GM12878 (cell line): ENCODE results near the gene DNTTIP2. TPM values are rescaled to one million over a fixed set of nuclear protein-coding genes. Genes with fewer than 3 reads are reported as not detected.

Experiments
- ATAC-seq: fragments of 200-7000 bp; cut with Tn5 transposase; 3 replicates; pipeline ENCODE4 v1.9.1; 2020; ENCODE audit warnings: mild to moderate bottlenecking, moderate library complexity
- BruUV-seq: library from RNA; stranded (reverse); fragments of 400-500 nt; replicated peaks from 2 replicates; lab custom pipeline; 2021; lab: Mats Ljungman, UMichigan
- CTCF ChIA-PET: fragments of 300-600 bp; sonication (Branson Sonifier 250); formaldehyde crosslinking; extraction: SDS; loops from one replicate; lab custom pipeline; 2021; ENCODE audit warnings: inconsistent platforms; lab: Yijun Ruan, JAX
- POLR2A ChIA-PET: fragments of 350-600 bp; formaldehyde crosslinking; extraction: SDS; loops from one replicate; lab custom pipeline; 2021; ENCODE audit warnings: inconsistent platforms; lab: Charles Lee
- RAD21 ChIA-PET: fragments of 300-600 bp; sonication (Branson Sonifier 250); formaldehyde crosslinking; loops from one replicate; lab custom pipeline; 2023; ENCODE audit warnings: antibody characterized with exemption; ENCODE audit not compliant: unreplicated experiment; lab: Charles Lee
- SMC1A ChIA-PET: fragments of 300-600 bp; sonication (Branson Sonifier 250); formaldehyde crosslinking; loops from one replicate; lab custom pipeline; 2023; ENCODE audit not compliant: unreplicated experiment, uncharacterized antibody; lab: Charles Lee
- DNase-seq: peaks from one replicate; pipeline ENCODE4 v3.0.0-alpha.2; 2011; ENCODE audit warnings: low read depth, low spot score
- FAIRE-seq: peaks from 3 replicates; lab custom pipeline; 2011; peaks lifted over from hg19 to GRCh38; lab: Jason Lieb, UNC
- H2AFZ ChIP-seq: 2 replicates; pipeline ENCODE4 v1.6.0; 2011; ENCODE audit warnings: low read depth, low read length, control low read depth; ENCODE audit not compliant: control insufficient read depth
- H3K27ac ChIP-seq: 2 replicates; pipeline ENCODE4 v1.5.1; 2011; ENCODE audit warnings: control low read depth; ENCODE audit not compliant: control insufficient read depth, insufficient read depth
- H3K27me3 ChIP-seq, 2 experiments: replicated peaks in 1 of 2; 2 replicates each; pipeline versions ENCODE4 v1.6.0 to v1.6.1; 2011; ENCODE audit warnings: low read length in 1 of 2; ENCODE audit not compliant: control insufficient read depth in 2 of 2, insufficient read depth in 2 of 2
- H3K36me3 ChIP-seq, 2 experiments: 2 replicates each; pipeline ENCODE4 v1.5.1; 2011; ENCODE audit warnings: low read length in 1 of 2; ENCODE audit not compliant: control insufficient read depth in 2 of 2, insufficient read depth in 2 of 2
- H3K4me1 ChIP-seq: 2 replicates; pipeline ENCODE4 v1.6.1; 2011; ENCODE audit warnings: mild to moderate bottlenecking, low read length, moderate library complexity, mixed read lengths; ENCODE audit not compliant: control insufficient read depth, insufficient read depth
- H3K4me2 ChIP-seq: 2 replicates; pipeline ENCODE4 v1.6.0; 2011; ENCODE audit warnings: control low read depth; ENCODE audit not compliant: control insufficient read depth, insufficient read depth
- H3K4me3 ChIP-seq: fragments of 200-600 bp; sonication (generic); 2 replicates; pipeline ENCODE4 v1.5.1; 2016
- H3K79me2 ChIP-seq: 2 replicates; pipeline ENCODE4 v1.6.0; 2011; ENCODE audit warnings: low read length; ENCODE audit not compliant: control insufficient read depth, insufficient read depth
- H3K9ac ChIP-seq: 2 replicates; pipeline ENCODE4 v1.8.0; 2011; ENCODE audit warnings: low read length, control low read depth, mixed read lengths; ENCODE audit not compliant: control insufficient read depth, insufficient read depth
- H3K9me3 ChIP-seq: replicated peaks from 3 replicates; pipeline ENCODE4 v1.5.1; 2011; ENCODE audit warnings: mild to moderate bottlenecking, low read length; ENCODE audit not compliant: control insufficient read depth, insufficient read depth
- H4K20me1 ChIP-seq: 2 replicates; pipeline ENCODE4 v1.6.0; 2011; ENCODE audit not compliant: control insufficient read depth, insufficient read depth
- BCL11A ChIP-seq: IDR thresholded peaks from 2 replicates; pipeline ENCODE4 v1.6.1; 2011; ENCODE audit warnings: low read depth, low read length
- CEBPB ChIP-seq, 2 experiments: fragments of 150-350 bp in 1 of 2; IDR thresholded peaks; 2 replicates each; pipeline ENCODE4 v1.6.1; 2012 to 2014; ENCODE audit warnings: low read depth in 2 of 2, low read length in 2 of 2, borderline replicate concordance in 1 of 2, inconsistent platforms in 1 of 2
- CREB1 ChIP-seq: IDR thresholded peaks from 2 replicates; pipeline ENCODE4 v1.6.1; 2012; ENCODE audit warnings: low read depth, mild to moderate bottlenecking, inconsistent platforms
- EED ChIP-seq: sonication (generic); IDR thresholded peaks from 2 replicates; pipeline ENCODE4 v1.6.1; 2016; ENCODE audit warnings: antibody characterized with exemption, low read depth
- FOS ChIP-seq: IDR thresholded peaks from 3 replicates; pipeline ENCODE4 v1.6.1; 2011; ENCODE audit warnings: borderline replicate concordance; ENCODE audit not compliant: insufficient read length; ENCODE audit errors: extremely low read depth
- IKZF1 ChIP-seq: fragments of 450-650 bp; conservative IDR thresholded peaks from 2 replicates; pipeline ENCODE4 v1.6.1; 2017; ENCODE audit warnings: antibody characterized with exemption, mild to moderate bottlenecking
- IKZF2 ChIP-seq, 2 experiments: fragments of 450-650 bp; IDR thresholded peaks; 2 replicates each; pipeline ENCODE4 v1.6.1; 2017; ENCODE audit warnings: mild to moderate bottlenecking in 2 of 2, moderate library complexity in 2 of 2
- SUPT20H ChIP-seq: IDR thresholded peaks from 2 replicates; pipeline ENCODE4 v1.6.1; 2011; ENCODE audit warnings: low read depth, mild to moderate bottlenecking, low read length, moderate library complexity, borderline replicate concordance; ENCODE audit not compliant: control insufficient read depth
- TCF3 ChIP-seq: IDR thresholded peaks from 2 replicates; pipeline ENCODE4 v1.6.1; 2012; ENCODE audit warnings: low read depth, mild to moderate bottlenecking, low read length, borderline replicate concordance; ENCODE audit not compliant: insufficient read depth
- WRNIP1 ChIP-seq: IDR thresholded peaks from 2 replicates; pipeline ENCODE4 v1.6.1; 2011; ENCODE audit warnings: low read depth, low read length, improper control_type of control experiment, borderline replicate concordance
- YBX1 ChIP-seq: fragments of 450-650 bp; IDR thresholded peaks from 2 replicates; pipeline ENCODE4 v1.6.1; 2016; ENCODE audit warnings: antibody characterized with exemption
- ZSCAN29 ChIP-seq: fragments of 450-650 bp; IDR thresholded peaks from 2 replicates; pipeline ENCODE4 v1.6.1; 2017; ENCODE audit warnings: mild to moderate bottlenecking, moderate library complexity
- WGBS: methylation state at CpG from one replicate; pipeline ENCODE4 v1.1.6; 2016; ENCODE audit warnings: low lambda C conversion rate; ENCODE audit not compliant: insufficient replicate concordance, insufficient coverage; ENCODE audit errors: missing lambda C conversion rate; 5-methylcytosine and 5-hydroxymethylcytosine counted together
- in situ Hi-C: fragments of 300-500 bp; cut with MboI; formaldehyde crosslinking; loops from 9 replicates; pipeline ENCODE4 v1.14.3; 2018; ENCODE audit warnings: mixed read lengths
- intact Hi-C: fragments of 100-400 bp; cut with micrococcal nuclease; formaldehyde crosslinking; loops from one replicate; pipeline ENCODE4 v1.14.2; 2022; ENCODE audit not compliant: unreplicated experiment
- polyA plus RNA-seq, 11 experiments: library from polyadenylated mRNA; depleted of rRNA in 4 of 11; unstranded in 6 of 11; stranded (reverse) in 5 of 11; fragments of >200 nt; fragmentation: Nextera tagmentation in 4 of 11; fragmentation: Illumina TruSeq in 1 of 11; extraction: Ambion mirVana in 4 of 11; extraction: Trizol in 1 of 11; gene quantifications; 1 replicate in 1 of 11; 2 replicates in 10 of 11; pipeline versions ENCODE4 v1.2.1 to v1.2.3, GENCODE V29; 2011 to 2016; ENCODE audit warnings: inconsistent platforms in 2 of 11, missing spikeins in 2 of 11, low read depth in 1 of 11
- total RNA-seq, 4 experiments: library from RNA; depleted of rRNA in 3 of 4; stranded (reverse); fragments of >200 nt in 3 of 4; fragmentation: Illumina TruSeq in 1 of 4; extraction: Trizol in 1 of 4; gene quantifications; 2 replicates each; pipeline versions ENCODE4 v1.2.1 to v1.2.3, GENCODE V29; 2013 to 2021
- TF ChIP-seq, protein P1 (sequence below): fragments of 450-650 bp; formaldehyde crosslinking; IDR thresholded peaks from 2 replicates; pipeline ENCODE4 v1.4.0; 2022; ENCODE audit warnings: mild to moderate bottlenecking, moderate library complexity
- TF ChIP-seq, protein P2 (sequence below): IDR thresholded peaks from 2 replicates; pipeline ENCODE4 v1.6.1; 2011; ENCODE audit warnings: borderline replicate concordance, low read depth, mild to moderate bottlenecking, moderate library complexity, low read length; ENCODE audit not compliant: insufficient read depth, poor library complexity, severe bottlenecking
- TF ChIP-seq, protein P3 (sequence below): IDR thresholded peaks from 2 replicates; pipeline ENCODE4 v1.6.1; 2011; ENCODE audit warnings: borderline replicate concordance, low read depth, mild to moderate bottlenecking, moderate library complexity, mixed read lengths, low read length; ENCODE audit not compliant: insufficient read depth; ENCODE audit errors: extremely low read length
- TF ChIP-seq, protein P4 (sequence below): IDR thresholded peaks from 2 replicates; pipeline ENCODE4 v1.6.1; 2011; ENCODE audit warnings: low read depth, mild to moderate bottlenecking, low read length, moderate library complexity, borderline replicate concordance; ENCODE audit errors: extremely low read depth
- TF ChIP-seq, protein P5 (sequence below): fragments of 150-350 bp; IDR thresholded peaks from 2 replicates; pipeline ENCODE4 v1.6.1; 2014; ENCODE audit warnings: mild to moderate bottlenecking, low read depth, low read length

DNTTIP2 gene
- total and polyA plus RNA-seq, 10 of the 15 experiments (the other 5 are each of a cell fraction or from before 2014, with no cell fraction given): 34.3 to 99.2 (median 74.9) TPM

DNA sequence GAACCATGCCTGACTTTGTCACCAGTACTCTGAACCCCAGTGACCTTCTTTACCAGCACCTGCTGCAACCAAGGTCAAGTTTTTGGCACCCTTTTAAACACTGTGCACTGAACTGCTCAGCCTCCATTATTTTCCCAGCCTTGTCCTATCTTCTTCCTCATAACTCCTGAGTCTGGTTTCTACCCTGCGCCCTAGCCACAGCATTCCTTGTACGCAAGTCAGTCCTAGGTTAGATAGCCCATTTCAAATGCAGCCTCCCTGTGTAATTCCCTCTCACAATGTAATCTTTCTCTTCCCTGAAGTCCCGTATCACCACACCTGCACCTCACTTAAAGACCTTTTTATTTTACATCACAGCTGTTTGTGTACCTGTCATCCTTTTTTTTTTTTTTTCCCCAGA lies 37.2 kb downstream of the DNTTIP2 start:
- SMC1A ChIA-PET: interaction anchor here (0.7 to 5.0 kb wide), 4 partner anchors 24 to 1917 kb away, joined by 3 to 89 read pairs (median 5); no protein-coding TSS in a partner anchor
- CTCF ChIA-PET: interaction anchor here (0.7 to 10.6 kb wide), 4 partner anchors 27 to 404 kb away, joined by 3 to 156 read pairs (median 73); no protein-coding TSS in a partner anchor
- TF ChIP-seq TCF3: no peak
- TF ChIP-seq SUPT20H: no peak
- TF ChIP-seq, protein P1, sequence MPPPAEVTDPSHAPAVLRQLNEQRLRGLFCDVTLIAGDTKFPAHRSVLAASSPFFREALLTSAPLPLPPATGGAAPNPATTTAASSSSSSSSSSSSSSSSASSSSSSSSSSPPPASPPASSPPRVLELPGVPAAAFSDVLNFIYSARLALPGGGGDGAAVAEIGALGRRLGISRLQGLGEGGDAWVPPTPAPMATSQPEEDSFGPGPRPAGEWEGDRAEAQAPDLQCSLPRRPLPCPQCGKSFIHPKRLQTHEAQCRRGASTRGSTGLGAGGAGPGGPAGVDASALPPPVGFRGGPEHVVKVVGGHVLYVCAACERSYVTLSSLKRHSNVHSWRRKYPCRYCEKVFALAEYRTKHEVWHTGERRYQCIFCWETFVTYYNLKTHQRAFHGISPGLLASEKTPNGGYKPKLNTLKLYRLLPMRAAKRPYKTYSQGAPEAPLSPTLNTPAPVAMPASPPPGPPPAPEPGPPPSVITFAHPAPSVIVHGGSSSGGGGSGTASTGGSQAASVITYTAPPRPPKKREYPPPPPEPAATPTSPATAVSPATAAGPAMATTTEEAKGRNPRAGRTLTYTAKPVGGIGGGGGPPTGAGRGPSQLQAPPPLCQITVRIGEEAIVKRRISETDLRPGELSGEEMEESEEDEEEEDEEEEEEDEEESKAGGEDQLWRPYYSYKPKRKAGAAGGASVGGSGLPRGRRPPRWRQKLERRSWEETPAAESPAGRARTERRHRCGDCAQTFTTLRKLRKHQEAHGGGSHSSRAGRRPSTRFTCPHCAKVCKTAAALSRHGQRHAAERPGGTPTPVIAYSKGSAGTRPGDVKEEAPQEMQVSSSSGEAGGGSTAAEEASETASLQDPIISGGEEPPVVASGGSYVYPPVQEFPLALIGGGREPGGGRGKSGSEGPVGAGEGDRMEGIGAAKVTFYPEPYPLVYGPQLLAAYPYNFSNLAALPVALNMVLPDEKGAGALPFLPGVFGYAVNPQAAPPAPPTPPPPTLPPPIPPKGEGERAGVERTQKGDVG (CRISPR knock-in tag): no peak
- TF ChIP-seq IKZF1: no peak
- TF ChIP-seq, protein P2, sequence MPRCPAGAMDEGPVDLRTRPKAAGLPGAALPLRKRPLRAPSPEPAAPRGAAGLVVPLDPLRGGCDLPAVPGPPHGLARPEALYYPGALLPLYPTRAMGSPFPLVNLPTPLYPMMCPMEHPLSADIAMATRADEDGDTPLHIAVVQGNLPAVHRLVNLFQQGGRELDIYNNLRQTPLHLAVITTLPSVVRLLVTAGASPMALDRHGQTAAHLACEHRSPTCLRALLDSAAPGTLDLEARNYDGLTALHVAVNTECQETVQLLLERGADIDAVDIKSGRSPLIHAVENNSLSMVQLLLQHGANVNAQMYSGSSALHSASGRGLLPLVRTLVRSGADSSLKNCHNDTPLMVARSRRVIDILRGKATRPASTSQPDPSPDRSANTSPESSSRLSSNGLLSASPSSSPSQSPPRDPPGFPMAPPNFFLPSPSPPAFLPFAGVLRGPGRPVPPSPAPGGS: no peak
- no peak for TF ChIP-seq YBX1
- no peak for TF ChIP-seq CREB1
- no peak for TF ChIP-seq IKZF2 (IDR thresholded peaks at IDR 0.05)
- TF ChIP-seq, protein P3, sequence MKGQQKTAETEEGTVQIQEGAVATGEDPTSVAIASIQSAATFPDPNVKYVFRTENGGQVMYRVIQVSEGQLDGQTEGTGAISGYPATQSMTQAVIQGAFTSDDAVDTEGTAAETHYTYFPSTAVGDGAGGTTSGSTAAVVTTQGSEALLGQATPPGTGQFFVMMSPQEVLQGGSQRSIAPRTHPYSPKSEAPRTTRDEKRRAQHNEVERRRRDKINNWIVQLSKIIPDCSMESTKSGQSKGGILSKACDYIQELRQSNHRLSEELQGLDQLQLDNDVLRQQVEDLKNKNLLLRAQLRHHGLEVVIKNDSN: no peak
- no peak for TF ChIP-seq WRNIP1
- TF ChIP-seq CEBPB (IDR thresholded peaks at IDR 0.05; ENCODE audit: borderline replicate concordance in 1 of 2, low read depth in 2 of 2, low read length in 2 of 2): no peak
- TF ChIP-seq BCL11A: no peak
- TF ChIP-seq, protein P4, sequence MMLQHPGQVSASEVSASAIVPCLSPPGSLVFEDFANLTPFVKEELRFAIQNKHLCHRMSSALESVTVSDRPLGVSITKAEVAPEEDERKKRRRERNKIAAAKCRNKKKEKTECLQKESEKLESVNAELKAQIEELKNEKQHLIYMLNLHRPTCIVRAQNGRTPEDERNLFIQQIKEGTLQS: no peak
- no peak for TF ChIP-seq FOS
- TF ChIP-seq ZSCAN29: no peak
- TF ChIP-seq EED: no peak
- TF ChIP-seq, protein P5, sequence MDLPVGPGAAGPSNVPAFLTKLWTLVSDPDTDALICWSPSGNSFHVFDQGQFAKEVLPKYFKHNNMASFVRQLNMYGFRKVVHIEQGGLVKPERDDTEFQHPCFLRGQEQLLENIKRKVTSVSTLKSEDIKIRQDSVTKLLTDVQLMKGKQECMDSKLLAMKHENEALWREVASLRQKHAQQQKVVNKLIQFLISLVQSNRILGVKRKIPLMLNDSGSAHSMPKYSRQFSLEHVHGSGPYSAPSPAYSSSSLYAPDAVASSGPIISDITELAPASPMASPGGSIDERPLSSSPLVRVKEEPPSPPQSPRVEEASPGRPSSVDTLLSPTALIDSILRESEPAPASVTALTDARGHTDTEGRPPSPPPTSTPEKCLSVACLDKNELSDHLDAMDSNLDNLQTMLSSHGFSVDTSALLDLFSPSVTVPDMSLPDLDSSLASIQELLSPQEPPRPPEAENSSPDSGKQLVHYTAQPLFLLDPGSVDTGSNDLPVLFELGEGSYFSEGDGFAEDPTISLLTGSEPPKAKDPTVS: no peak

More for the DNA sequence above, 37.2 kb downstream of the DNTTIP2 start:
- in situ Hi-C loops (loop anchor here (5.0 to 25.0 kb wide), 3 partner anchors 214 to 537 kb away; partner anchors contain the start of gene FNBP1L), intact Hi-C loops (no loop called here)
- no peaks in the 10 kb centered on the region for H4K20me1 ChIP-seq
- H3K4me1 ChIP-seq: peaks cover 6% of the 10 kb centered on the region
- H3K4me2 ChIP-seq: no peak overlapping the region
- no peak overlapping the region for H3K9ac ChIP-seq
- DNase-seq (no peak), ATAC-seq (no peak), FAIRE-seq (no peak)
- H3K27ac ChIP-seq: no peak overlapping the region
- no peaks in the 10 kb centered on the region for H3K79me2 ChIP-seq
- BruUV-seq: no TSS peak
- no peaks in the 10 kb centered on the region for H3K36me3 ChIP-seq
- RAD21 ChIA-PET: interaction anchor here (1.4 to 6.9 kb wide), 2 partner anchors 27 to 211 kb away, joined by 4 to 114 read pairs; no protein-coding TSS in a partner anchor
- WGBS: 74% methylated on average over 3 of the region's 3 CpGs
- no peak overlapping the region for H2AFZ ChIP-seq
- H3K4me3 ChIP-seq: no peak overlapping the region
- H3K9me3 ChIP-seq: no peaks in the 10 kb centered on the region
- POLR2A ChIA-PET: no interaction called here
- H3K27me3 ChIP-seq: no peaks in the 10 kb centered on the region
